ENCODE measurements around the gene PLPPR1. TPM values are rescaled to one million over a fixed set of nuclear protein-coding genes. Genes with fewer than 3 reads are reported as not detected.

Gene PLPPR1
- total and polyA plus RNA-seq, 5 donors from 2014 or later: not detected

DNA sequence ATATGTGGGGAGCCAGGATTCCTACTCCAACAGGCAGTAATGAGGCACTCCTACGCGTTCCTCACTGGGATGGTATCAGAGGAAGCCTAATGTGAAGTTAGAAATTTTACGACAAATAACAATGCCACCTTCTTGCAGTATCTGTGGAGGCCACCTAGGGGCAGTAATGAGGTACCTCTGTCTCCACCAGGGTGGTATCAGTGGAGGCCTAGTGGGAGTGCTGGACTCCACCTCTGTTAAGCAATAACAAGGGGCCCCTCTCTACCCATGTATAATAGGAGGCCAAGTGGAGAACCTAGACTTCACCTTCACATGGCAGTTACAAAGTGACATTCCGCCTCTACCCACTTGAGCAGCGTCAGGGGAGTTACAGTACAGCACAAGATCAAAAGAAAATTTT is 147.9 kb downstream of the PLPPR1 start:
- DNase-seq: no peak
- no peaks in the 10 kb centered on the region for H3K9me3 ChIP-seq (ENCODE audit: control insufficient read depth in 2 of 2, low read length in 2 of 2)
- Mint-ChIP-seq H3K36me3 (no peaks in the 10 kb centered on the region), H3K27ac (no peak overlapping the region), H3K4me3 (no peak overlapping the region), H3K9me3 (peaks cover 0 to 5% (median 0%) of the 10 kb centered on the region in 7 donors), H3K4me1 (no peaks in the 10 kb centered on the region), H3K27me3 (no peaks in the 10 kb centered on the region)
- H3K27ac ChIP-seq (ENCODE audit: insufficient read depth, low read length, poor library complexity, severe bottlenecking): no peak overlapping the region
- ATAC-seq (ENCODE audit: low read depth in 2 of 2): no peak
- no peaks in the 10 kb centered on the region for H3K27me3 ChIP-seq (ENCODE audit: control insufficient read depth, insufficient read depth, low read length)
- no peaks in the 10 kb centered on the region for H3K4me1 ChIP-seq (ENCODE audit: control insufficient read depth, insufficient read depth, low read length, poor library complexity, severe bottlenecking)
- H3K4me3 ChIP-seq (ENCODE audit: low read depth, low read length): no peak overlapping the region
- no peaks in the 10 kb centered on the region for H3K36me3 ChIP-seq (ENCODE audit: control insufficient read depth, insufficient read depth, low read length)

DNA sequence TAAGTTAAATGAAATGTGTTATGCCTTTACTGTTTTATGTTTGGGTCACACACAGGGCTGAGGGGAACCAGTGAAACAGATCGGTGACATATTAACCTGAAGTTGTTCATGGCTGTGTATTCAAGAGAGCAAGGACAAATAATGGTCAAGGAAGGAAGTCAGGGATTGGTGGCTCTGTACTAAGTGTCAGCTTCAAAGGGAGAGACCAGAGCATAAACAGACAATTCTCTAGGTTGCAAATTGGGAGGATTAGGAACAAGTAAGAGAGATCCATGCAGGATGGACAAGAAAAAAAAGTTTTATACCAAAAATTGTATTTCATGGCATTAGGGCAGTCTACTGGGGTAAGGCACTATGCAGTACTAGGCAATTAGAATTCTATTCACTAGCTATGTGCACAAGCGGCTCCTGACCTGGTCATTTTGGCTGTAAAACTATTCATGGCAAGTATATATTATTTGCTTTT is 156.3 kb downstream of the PLPPR1 start:
- Histone ChIP-seq H3K27ac (ENCODE audit: insufficient read depth, low read length, poor library complexity, severe bottlenecking) (no peak overlapping the region), H3K4me1 (ENCODE audit: control insufficient read depth, insufficient read depth, low read length, poor library complexity, severe bottlenecking) (no peaks in the 10 kb centered on the region), H3K4me3 (ENCODE audit: low read depth, low read length) (no peak overlapping the region), H3K36me3 (ENCODE audit: control insufficient read depth, insufficient read depth, low read length) (no peaks in the 10 kb centered on the region), H3K27me3 (ENCODE audit: control insufficient read depth, insufficient read depth, low read length) (no peaks in the 10 kb centered on the region), H3K9me3 (ENCODE audit: control insufficient read depth in 2 of 2, low read length in 2 of 2) (no peaks in the 10 kb centered on the region)
- no peaks in the 10 kb centered on the region for H3K36me3 Mint-ChIP-seq
- no peak overlapping the region for H3K4me3 Mint-ChIP-seq
- peaks cover 0 to 3% (median 0%) of the 10 kb centered on the region in 7 donors for H3K9me3 Mint-ChIP-seq
- no peak for ATAC-seq (ENCODE audit: low read depth in 2 of 2)
- H3K4me1 Mint-ChIP-seq: no peaks in the 10 kb centered on the region
- DNase-seq: no peak
- peaks cover 4% of the 10 kb centered on the region for H3K27me3 Mint-ChIP-seq
- no peak overlapping the region for H3K27ac Mint-ChIP-seq

DNA sequence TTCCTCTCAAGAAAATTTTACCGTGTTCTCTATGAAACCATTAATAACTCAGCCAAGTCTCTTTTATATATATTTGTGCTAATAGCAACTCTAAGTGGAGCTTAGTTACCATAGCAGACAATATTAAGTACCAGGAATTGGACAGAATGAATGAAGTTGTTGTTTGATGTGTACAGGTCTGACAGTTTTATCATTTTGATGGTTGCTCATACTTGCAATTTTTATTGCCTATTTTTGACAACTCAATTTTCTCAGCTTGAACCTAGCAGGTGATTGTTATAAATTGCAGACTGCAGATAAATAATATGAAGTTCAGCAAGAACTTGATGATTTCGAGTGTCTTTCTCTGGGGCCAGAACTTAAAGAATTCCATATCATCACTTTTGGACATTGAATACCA is 163.2 kb downstream of the PLPPR1 start:
- Histone ChIP-seq H3K36me3 (ENCODE audit: control insufficient read depth, insufficient read depth, low read length) (no peaks in the 10 kb centered on the region), H3K27ac (ENCODE audit: insufficient read depth, low read length, poor library complexity, severe bottlenecking) (no peak overlapping the region), H3K9me3 (ENCODE audit: control insufficient read depth in 2 of 2, low read length in 2 of 2) (no peaks in the 10 kb centered on the region), H3K4me1 (ENCODE audit: control insufficient read depth, insufficient read depth, low read length, poor library complexity, severe bottlenecking) (no peaks in the 10 kb centered on the region), H3K27me3 (ENCODE audit: control insufficient read depth, insufficient read depth, low read length) (no peaks in the 10 kb centered on the region), H3K4me3 (ENCODE audit: low read depth, low read length) (no peak overlapping the region)
- H3K27me3 Mint-ChIP-seq: no peaks in the 10 kb centered on the region
- H3K4me3 Mint-ChIP-seq: no peak overlapping the region
- DNase-seq (no peak), ATAC-seq (ENCODE audit: low read depth in 2 of 2) (no peak)
- H3K27ac Mint-ChIP-seq: no peak overlapping the region
- no peaks in the 10 kb centered on the region for H3K4me1 Mint-ChIP-seq
- H3K9me3 Mint-ChIP-seq: no peaks in the 10 kb centered on the region
- H3K36me3 Mint-ChIP-seq: no peaks in the 10 kb centered on the region

DNA sequence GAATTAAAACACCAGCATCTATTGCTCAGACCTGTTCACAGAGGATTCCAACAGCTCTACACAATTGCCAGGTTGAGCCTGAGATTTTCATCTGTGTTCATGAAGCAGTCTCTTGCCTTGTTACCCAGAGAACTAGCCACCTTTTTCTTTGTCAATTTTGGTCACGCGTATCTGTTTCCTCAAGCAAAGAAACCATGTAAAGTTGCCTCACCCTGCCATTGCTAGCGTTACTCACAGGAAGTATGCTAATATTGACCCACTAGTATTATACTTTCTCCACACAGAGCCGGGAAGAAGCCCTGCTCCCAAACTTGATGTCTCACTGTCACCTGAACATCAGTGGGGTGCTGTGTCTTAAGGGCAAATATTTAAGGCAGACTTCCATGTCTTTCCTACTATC is 168.5 kb downstream of the PLPPR1 start:
- Histone ChIP-seq H3K9me3 (ENCODE audit: control insufficient read depth in 2 of 2, low read length in 2 of 2) (no peaks in the 10 kb centered on the region), H3K27ac (ENCODE audit: insufficient read depth, low read length, poor library complexity, severe bottlenecking) (no peak overlapping the region), H3K27me3 (ENCODE audit: control insufficient read depth, insufficient read depth, low read length) (no peaks in the 10 kb centered on the region), H3K4me1 (ENCODE audit: control insufficient read depth, insufficient read depth, low read length, poor library complexity, severe bottlenecking) (no peaks in the 10 kb centered on the region), H3K36me3 (ENCODE audit: control insufficient read depth, insufficient read depth, low read length) (no peaks in the 10 kb centered on the region), H3K4me3 (ENCODE audit: low read depth, low read length) (no peak overlapping the region)
- Mint-ChIP-seq H3K4me3 (no peak overlapping the region), H3K27me3 (no peaks in the 10 kb centered on the region), H3K4me1 (no peaks in the 10 kb centered on the region), H3K36me3 (no peaks in the 10 kb centered on the region), H3K9me3 (no peaks in the 10 kb centered on the region), H3K27ac (no peak overlapping the region)
- ATAC-seq (ENCODE audit: low read depth in 2 of 2) (no peak), DNase-seq (no peak)

GRCh38 chr9:101200852-101201251 is 172.3 kb downstream of the PLPPR1 start:
- no peaks in the 10 kb centered on the region for H3K27me3 Mint-ChIP-seq
- H3K4me3 Mint-ChIP-seq: peak overlapping the region in 1 of 4 donors; percentile 58
- H3K36me3 Mint-ChIP-seq: no peaks in the 10 kb centered on the region
- no peaks in the 10 kb centered on the region for H3K4me1 ChIP-seq (ENCODE audit: control insufficient read depth, insufficient read depth, low read length, poor library complexity, severe bottlenecking)
- no peaks in the 10 kb centered on the region for H3K36me3 ChIP-seq (ENCODE audit: control insufficient read depth, insufficient read depth, low read length)
- H3K27me3 ChIP-seq (ENCODE audit: control insufficient read depth, insufficient read depth, low read length): no peaks in the 10 kb centered on the region
- no peaks in the 10 kb centered on the region for H3K9me3 ChIP-seq (ENCODE audit: control insufficient read depth in 2 of 2, low read length in 2 of 2)
- DNase-seq (no peak), ATAC-seq (ENCODE audit: low read depth in 2 of 2) (no peak)
- H3K27ac Mint-ChIP-seq: no peak overlapping the region
- H3K4me3 ChIP-seq (ENCODE audit: low read depth, low read length): no peak overlapping the region
- H3K9me3 Mint-ChIP-seq: no peaks in the 10 kb centered on the region
- no peaks in the 10 kb centered on the region for H3K4me1 Mint-ChIP-seq
- no peak overlapping the region for H3K27ac ChIP-seq (ENCODE audit: insufficient read depth, low read length, poor library complexity, severe bottlenecking)

- Mint-ChIP-seq H3K4me1 (no peaks in the 10 kb centered on the region), H3K4me3 (no peak overlapping the region), H3K27ac (no peak overlapping the region), H3K9me3 (no peaks in the 10 kb centered on the region), H3K36me3 (no peaks in the 10 kb centered on the region), H3K27me3 (no peaks in the 10 kb centered on the region)
- no peak overlapping the region for H3K27ac ChIP-seq (ENCODE audit: insufficient read depth, low read length, poor library complexity, severe bottlenecking)
- no peaks in the 10 kb centered on the region for H3K36me3 ChIP-seq (ENCODE audit: control insufficient read depth, insufficient read depth, low read length)
- H3K4me3 ChIP-seq (ENCODE audit: low read depth, low read length): no peak overlapping the region
- H3K4me1 ChIP-seq (ENCODE audit: control insufficient read depth, insufficient read depth, low read length, poor library complexity, severe bottlenecking): no peaks in the 10 kb centered on the region
- DNase-seq: no peak
- no peaks in the 10 kb centered on the region for H3K27me3 ChIP-seq (ENCODE audit: control insufficient read depth, insufficient read depth, low read length)
- no peak for ATAC-seq (ENCODE audit: low read depth in 2 of 2)
- no peaks in the 10 kb centered on the region for H3K9me3 ChIP-seq (ENCODE audit: control insufficient read depth in 2 of 2, low read length in 2 of 2)
Measured at GRCh38 chr9:101201630-101202029, 173.1 kb downstream of the PLPPR1 start.

DNA sequence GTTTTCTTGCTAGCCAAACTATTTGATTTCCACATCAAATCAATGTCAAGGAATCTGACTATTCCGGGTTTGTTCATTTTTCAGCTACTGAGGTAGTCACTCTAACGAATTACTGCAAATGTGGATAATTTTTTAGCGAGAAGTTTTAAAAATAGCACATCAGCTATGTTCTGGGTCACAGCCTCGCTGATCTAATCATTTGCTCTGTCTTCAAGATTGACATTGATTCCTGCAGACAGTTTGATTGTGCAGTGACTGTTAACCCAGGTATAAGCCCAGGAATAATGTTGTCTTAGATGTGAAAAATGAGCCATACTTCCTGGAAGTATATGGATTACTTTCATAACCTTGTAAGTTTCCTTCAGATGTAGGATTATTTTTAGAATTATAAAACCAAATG is 181.1 kb downstream of the PLPPR1 start:
- no peak overlapping the region for H3K4me3 Mint-ChIP-seq
- H3K27ac ChIP-seq (ENCODE audit: insufficient read depth, low read length, poor library complexity, severe bottlenecking): no peak overlapping the region
- no peak for ATAC-seq (ENCODE audit: low read depth in 2 of 2)

GRCh38 chr9:101212661-101213060 is 184.1 kb downstream of the PLPPR1 start:
- Mint-ChIP-seq H3K4me3 (no peak overlapping the region), H3K27ac (no peak overlapping the region), H3K9me3 (peaks cover 0 to 2% (median 0%) of the 10 kb centered on the region in 7 donors), H3K36me3 (no peaks in the 10 kb centered on the region), H3K27me3 (no peaks in the 10 kb centered on the region), H3K4me1 (no peaks in the 10 kb centered on the region)
- Histone ChIP-seq H3K9me3 (ENCODE audit: control insufficient read depth in 2 of 2, low read length in 2 of 2) (no peaks in the 10 kb centered on the region), H3K4me1 (ENCODE audit: control insufficient read depth, insufficient read depth, low read length, poor library complexity, severe bottlenecking) (no peaks in the 10 kb centered on the region), H3K36me3 (ENCODE audit: control insufficient read depth, insufficient read depth, low read length) (no peaks in the 10 kb centered on the region), H3K27me3 (ENCODE audit: control insufficient read depth, insufficient read depth, low read length) (no peaks in the 10 kb centered on the region), H3K4me3 (ENCODE audit: low read depth, low read length) (no peak overlapping the region), H3K27ac (ENCODE audit: insufficient read depth, low read length, poor library complexity, severe bottlenecking) (no peak overlapping the region)
- DNase-seq (no peak), ATAC-seq (ENCODE audit: low read depth in 2 of 2) (no peak)

More for the DNA sequence above, 181.1 kb downstream of the PLPPR1 start:
- no peaks in the 10 kb centered on the region for H3K27me3 ChIP-seq (ENCODE audit: control insufficient read depth, insufficient read depth, low read length)
- no peaks in the 10 kb centered on the region for H3K9me3 ChIP-seq (ENCODE audit: control insufficient read depth in 2 of 2, low read length in 2 of 2)
- Mint-ChIP-seq H3K36me3 (no peaks in the 10 kb centered on the region), H3K27me3 (no peaks in the 10 kb centered on the region), H3K27ac (no peak overlapping the region), H3K4me1 (no peaks in the 10 kb centered on the region), H3K9me3 (no peaks in the 10 kb centered on the region)
- no peak overlapping the region for H3K4me3 ChIP-seq (ENCODE audit: low read depth, low read length)
- no peaks in the 10 kb centered on the region for H3K36me3 ChIP-seq (ENCODE audit: control insufficient read depth, insufficient read depth, low read length)
- DNase-seq: no peak
- H3K4me1 ChIP-seq (ENCODE audit: control insufficient read depth, insufficient read depth, low read length, poor library complexity, severe bottlenecking): no peaks in the 10 kb centered on the region
